SIG-M5 treated with dmso at 0.1 percent for 504 hours (cell line): Measurements from ENCODE around the gene SNX20.

Experiments
- DNase-seq: peaks from one replicate; lab custom pipeline; 2025; ENCODE audit not compliant: unreplicated experiment; lab: John Stamatoyannopoulos, UW

SNX20 gene

DNA sequence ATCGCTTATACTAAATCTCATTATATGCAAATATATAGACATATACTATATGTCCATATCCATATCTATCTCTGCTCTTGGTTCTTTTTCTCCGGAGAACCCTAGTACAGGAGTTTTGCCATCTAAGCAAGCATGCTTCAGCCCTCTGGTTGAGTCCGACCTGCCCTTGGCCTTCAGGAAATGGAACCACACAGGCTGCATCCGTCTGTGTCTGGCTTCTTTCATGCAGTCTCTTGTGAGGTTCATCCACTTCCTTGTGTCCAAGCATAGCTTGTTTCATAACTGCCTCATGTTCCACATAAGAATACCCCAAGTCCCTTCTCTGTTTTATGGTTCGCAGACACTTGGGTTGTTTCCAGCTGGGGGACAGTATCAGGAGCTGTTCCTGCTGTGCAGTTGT is 16.8 kb downstream of the SNX20 start:
- DNase-seq: no peak

DNA sequence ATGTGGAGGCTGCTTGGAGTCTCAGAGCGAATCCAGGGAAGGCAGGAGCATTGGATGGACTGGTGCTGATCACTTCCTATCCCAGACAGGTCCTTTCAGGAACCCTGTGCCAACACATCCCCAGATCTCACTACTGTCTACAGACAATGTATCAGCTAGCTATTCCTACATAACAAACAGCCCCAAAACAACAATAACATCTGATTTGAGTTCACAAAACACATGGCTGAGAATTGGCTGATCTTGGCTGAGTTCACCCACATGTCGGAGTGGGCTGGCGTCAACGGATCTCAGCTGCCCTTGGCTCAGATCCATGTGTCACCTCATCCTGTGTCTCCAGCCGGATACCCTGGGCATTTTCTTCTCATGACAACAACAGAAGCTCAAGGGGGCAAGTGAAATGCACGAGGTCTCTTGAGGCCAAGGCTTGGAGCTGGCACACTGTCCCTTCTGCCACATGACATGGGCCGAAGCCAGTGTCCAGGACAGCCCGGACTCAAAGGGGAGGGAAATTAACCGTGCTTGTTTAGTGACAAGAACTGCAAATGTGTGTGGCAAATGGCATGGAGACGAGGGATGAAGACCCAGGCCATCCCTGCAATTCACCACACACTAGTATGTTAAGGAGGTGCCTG is 18.7 kb downstream of the SNX20 start:
- no peak for DNase-seq

GRCh38 chr16:50659806-50660205 is 21.3 kb downstream of the SNX20 start:
- no peak for DNase-seq

GRCh38 chr16:50657241-50657640 is 23.9 kb downstream of the SNX20 start:
- no peak for DNase-seq

- no peak for DNase-seq
Measured at GRCh38 chr16:50655558-50656055, 25.5 kb downstream of the SNX20 start.

DNA sequence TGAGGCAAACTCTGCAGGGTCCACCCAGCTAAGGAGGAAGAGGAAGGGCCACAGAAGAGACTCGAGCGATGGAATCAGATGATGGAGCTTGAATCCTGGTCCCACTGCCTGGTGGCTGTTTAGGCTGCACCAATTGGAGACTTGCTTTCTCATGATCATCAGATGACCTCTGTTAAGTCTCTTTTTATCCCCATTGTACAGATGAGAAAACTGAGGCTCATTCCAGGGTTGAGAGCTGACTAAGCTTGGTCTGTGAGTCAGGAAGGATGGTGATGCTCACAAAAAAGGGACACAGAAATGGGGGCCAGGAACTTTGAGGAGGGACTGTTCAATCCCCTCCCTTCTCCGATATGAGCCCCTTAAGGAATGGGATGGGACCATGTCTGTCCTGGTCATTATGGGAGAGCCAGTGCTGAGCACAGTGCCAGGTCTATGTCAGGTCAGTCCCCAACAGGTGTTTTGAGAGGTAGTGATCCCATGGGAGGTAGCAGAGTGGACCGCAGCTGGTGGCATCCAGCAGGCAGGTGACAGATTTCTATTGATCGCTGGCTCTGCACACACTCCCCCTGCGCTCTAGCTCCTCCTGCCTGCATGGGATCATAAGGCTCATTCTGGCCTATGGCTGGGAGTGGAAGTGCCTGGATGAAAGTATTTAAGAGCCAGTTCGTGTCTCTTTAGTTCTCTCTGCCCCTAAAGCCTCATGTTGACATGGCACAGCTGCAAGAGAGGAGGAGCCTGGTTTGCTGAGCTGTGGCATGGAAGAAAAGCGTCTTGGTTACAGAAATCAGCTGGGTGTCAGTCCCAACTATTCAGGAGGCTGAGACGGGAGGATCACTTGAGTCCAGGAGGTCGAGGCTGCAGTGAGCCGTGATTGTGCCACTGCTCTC is 27.2 kb downstream of the SNX20 start:
- no peak for DNase-seq

- DNase-seq: no peak
Measured at GRCh38 chr16:50652836-50653425, 28.2 kb downstream of the SNX20 start.

DNA sequence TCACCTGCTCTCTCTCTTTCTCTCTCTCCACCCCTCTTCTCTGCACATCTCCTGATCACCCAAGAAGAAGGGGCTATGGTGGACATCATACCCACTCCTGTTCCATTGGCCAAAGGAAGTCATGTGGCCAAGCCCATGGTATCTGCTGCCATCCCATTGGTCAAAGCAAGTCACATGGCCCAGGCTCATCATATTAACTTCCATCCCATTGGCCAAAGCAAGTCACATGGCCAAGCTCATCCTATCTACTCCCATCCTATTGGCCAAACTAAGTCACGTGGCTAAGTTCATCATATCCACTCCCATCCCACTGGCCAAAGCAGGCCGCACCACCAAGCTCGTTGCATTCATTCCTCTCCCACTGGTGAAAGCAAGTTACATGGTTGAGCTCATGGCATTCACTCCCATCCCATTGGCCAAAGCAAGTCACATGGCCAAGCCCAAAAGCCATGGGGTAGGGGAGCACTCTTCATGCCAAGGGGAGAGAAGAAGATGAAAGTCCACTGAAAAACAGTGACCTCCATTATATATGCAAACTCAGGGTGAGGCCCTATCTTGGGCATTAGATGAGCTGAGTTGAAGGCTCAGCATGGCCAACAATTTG is 29.2 kb downstream of the SNX20 start:
- DNase-seq: no peak

DNA sequence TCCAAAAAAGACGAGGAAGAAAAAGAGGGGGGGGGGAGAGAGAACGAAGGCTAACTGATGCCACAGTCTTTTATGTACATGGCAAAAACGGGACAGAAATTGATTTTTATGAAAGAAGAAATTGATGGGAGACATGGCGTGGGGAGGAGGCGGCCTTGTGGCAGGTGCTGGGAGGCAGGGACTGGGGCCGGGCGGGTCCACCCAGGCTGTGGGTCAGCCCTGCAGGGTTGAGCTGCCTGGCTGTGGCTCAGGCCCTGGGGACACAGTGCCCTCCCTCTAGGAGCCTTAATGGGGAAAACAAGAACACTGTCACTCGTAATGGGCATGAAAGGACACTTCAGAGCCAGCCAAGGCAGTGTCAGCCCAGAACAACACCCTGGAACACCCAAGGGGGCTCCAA is 34.8 kb downstream of the SNX20 start:
- no peak for DNase-seq

GRCh38 chr16:50645563-50646220 is 35.4 kb downstream of the SNX20 start:
- no peak for DNase-seq

- DNase-seq: no peak
Measured at GRCh38 chr16:50644729-50645128, 36.4 kb downstream of the SNX20 start.

GRCh38 chr16:50644245-50644644 is 36.9 kb downstream of the SNX20 start:
- DNase-seq: no peak

DNA sequence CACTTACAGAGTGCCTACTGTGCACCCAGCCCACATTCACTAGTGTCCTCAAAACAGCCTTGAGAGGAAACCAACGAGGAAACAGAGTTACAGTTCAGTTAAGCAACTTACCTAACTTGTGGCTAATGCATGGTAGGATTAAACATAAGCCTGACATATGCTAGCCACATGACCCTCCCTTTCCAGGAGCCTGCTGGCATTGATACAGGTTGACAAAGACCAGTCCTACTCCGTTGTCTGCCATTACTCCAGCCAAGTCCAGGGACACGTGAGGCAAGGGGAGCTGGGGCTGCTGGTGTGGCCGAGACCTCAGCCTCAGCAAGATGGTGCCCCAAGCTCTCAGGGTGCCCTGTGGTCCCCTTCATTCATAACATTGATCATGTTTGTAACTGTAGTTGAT is 37.9 kb downstream of the SNX20 start:
- no peak for DNase-seq

- DNase-seq: no peak
Measured at GRCh38 chr16:50642349-50642748, 38.8 kb downstream of the SNX20 start.

- DNase-seq: no peak
Measured at GRCh38 chr16:50641818-50642187, 39.3 kb downstream of the SNX20 start.

- no peak for DNase-seq
Measured at GRCh38 chr16:50640919-50641817, 39.9 kb downstream of the SNX20 start.

DNA sequence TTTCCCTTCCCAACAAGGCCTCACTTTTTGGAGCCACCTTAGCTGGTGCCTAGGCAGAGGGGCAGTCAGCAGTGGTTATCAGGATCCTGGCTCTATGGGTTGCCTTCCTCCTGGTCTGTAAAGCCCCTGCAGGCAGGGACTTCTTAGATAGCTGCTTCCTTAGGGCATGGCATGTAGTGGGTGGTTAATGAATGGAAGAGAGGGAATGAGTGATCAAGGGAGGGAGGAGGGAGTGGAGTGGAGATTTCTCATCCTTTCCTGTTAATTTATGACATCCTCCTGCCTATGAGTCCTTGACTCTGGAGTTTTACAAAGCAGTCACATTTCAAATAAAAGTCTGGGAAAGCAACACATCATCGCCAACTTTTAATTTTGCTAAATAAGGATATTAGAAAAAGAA is 40.7 kb downstream of the SNX20 start:
- no peak for DNase-seq

- no peak for DNase-seq
Measured at GRCh38 chr16:50638816-50639670, 42.1 kb downstream of the SNX20 start.
